IMR-90 (cell line): Measurements from ENCODE around the gene CALCOCO1.

Source experiments
- MAFK ChIP-seq: IDR thresholded peaks from 2 replicates; pipeline ENCODE4 v1.6.1; 2012; ENCODE audit warnings: low read depth, low read length, improper control_type of control experiment
- POLR2A ChIP-seq: IDR thresholded peaks from 2 replicates; pipeline ENCODE4 v1.6.1; 2012; ENCODE audit warnings: mild to moderate bottlenecking, low read depth, low read length
- TF ChIP-seq, protein P1 (sequence below): conservative IDR thresholded peaks from 2 replicates; pipeline ENCODE4 v1.5.1; 2012; ENCODE audit warnings: mild to moderate bottlenecking, low read depth, low read length, improper control_type of control experiment

DNA sequence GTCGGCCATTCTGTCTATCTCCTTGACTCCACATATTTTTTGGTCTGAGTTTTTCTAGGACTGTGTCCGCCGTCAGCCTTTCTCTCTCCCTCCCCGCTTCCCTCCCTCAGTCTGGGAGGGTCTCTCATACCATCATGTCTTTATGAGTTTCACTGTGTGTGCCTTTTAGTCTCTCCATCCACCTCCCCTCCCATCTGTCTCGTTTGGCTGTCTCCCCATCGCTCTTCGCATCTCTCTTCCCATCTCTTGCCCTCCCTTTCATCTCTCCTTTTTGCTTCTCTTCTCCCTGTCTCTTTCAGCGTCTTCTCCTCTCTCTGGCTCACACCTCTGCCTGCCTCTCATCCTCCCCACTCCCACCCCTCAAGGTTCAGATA is 31.5 kb upstream of the CALCOCO1 start:
- TF ChIP-seq, protein P1, sequence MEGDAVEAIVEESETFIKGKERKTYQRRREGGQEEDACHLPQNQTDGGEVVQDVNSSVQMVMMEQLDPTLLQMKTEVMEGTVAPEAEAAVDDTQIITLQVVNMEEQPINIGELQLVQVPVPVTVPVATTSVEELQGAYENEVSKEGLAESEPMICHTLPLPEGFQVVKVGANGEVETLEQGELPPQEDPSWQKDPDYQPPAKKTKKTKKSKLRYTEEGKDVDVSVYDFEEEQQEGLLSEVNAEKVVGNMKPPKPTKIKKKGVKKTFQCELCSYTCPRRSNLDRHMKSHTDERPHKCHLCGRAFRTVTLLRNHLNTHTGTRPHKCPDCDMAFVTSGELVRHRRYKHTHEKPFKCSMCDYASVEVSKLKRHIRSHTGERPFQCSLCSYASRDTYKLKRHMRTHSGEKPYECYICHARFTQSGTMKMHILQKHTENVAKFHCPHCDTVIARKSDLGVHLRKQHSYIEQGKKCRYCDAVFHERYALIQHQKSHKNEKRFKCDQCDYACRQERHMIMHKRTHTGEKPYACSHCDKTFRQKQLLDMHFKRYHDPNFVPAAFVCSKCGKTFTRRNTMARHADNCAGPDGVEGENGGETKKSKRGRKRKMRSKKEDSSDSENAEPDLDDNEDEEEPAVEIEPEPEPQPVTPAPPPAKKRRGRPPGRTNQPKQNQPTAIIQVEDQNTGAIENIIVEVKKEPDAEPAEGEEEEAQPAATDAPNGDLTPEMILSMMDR, result no peak
- no peak for TF ChIP-seq POLR2A
- TF ChIP-seq MAFK, result no peak
